IPS-NIHi7 (cell line): ENCODE measurements around the gene ZIC1.

Experiments used
- DNase-seq: peaks from one replicate; pipeline ENCODE4 v3.0.0; 2012; ENCODE audit warnings: mixed read lengths; ENCODE audit errors: extremely low spot score

ZIC1 gene

DNA sequence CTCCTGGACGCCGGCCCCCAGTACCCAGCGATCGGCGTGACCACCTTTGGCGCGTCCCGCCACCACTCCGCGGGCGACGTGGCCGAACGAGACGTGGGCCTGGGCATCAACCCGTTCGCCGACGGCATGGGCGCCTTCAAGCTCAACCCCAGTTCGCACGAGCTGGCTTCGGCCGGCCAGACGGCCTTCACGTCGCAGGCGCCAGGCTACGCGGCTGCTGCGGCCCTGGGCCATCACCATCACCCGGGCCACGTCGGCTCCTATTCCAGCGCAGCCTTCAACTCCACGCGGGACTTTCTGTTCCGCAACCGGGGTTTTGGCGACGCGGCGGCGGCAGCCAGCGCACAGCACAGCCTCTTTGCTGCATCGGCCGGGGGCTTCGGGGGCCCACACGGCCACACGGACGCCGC lies 956 bp downstream of the ZIC1 start:
- DNase-seq, result no peak

DNA sequence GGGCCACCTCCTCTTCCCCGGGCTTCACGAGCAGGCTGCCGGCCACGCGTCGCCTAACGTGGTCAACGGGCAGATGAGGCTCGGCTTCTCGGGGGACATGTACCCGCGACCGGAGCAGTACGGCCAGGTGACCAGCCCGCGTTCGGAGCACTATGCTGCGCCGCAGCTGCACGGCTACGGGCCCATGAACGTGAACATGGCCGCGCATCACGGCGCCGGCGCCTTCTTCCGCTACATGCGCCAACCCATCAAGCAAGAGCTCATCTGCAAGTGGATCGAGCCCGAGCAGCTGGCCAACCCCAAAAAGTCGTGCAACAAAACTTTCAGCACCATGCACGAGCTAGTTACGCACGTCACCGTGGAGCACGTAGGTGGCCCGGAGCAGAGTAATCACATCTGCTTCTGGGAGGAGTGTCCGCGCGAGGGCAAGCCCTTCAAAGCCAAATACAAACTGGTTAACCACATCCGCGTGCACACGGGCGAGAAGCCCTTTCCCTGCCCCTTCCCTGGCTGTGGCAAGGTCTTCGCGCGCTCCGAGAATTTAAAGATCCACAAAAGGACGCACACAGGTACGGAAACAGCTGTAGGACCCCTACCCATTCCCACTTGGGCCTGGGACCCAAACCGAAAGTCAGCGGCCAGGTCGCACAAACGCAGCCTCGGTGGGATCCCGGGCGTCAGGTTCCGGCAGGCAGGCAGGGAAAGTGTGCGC lies 1.5 kb downstream of the ZIC1 start:
- DNase-seq, result no peak

DNA sequence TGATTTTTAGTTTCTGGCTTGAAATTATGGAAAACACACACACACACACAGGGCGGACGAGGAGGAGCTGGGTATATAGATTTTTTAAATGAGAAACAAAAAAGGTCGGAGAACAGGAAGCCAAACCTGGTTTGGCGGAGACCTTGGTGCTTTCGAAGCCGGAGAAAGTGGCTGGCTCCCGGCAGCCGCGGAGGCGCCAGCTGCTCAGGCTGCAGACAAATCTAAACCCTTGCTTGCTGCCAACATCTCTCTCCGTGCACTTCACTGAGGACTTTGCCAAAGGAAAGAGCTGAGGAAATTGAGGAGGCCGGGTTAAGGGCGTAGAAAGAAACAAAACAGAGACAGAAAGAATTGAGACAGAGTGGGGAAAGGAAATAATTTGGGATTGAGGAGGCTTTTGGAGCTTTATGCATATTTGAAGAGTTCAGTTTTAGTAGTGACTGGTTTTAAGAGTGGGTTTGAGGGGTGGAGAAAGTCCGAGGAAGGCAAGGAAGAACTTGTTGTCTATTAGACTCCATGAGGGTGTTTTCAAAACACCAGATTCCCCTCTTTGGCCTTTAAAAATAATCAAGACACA lies 2.2 kb downstream of the ZIC1 start:
- no peak for DNase-seq

DNA sequence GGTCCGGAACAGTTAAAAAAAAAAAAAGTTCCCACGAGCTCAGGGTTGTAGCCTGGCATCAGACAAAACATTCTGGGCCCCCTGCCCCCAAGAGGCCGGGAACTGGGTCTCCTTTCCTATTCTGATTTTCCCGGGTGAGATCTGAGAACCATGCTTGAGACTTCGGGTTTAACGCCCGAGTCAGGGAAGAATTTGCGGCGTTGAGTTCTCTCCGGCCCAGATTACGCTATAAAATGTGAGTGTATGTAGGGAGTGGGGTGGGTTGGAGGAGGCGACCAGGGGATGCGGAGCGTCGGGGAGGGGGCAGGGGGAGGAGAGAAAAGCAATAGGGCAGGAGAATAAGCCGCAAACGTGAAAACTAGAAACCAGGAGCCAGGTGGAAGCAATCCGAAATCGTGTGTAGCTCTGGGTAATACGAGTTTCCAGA lies 2.7 kb downstream of the ZIC1 start:
- DNase-seq, result no peak

GRCh38 chr3:147412261-147412916 lies 3.2 kb downstream of the ZIC1 start:
- no peak for DNase-seq

DNA sequence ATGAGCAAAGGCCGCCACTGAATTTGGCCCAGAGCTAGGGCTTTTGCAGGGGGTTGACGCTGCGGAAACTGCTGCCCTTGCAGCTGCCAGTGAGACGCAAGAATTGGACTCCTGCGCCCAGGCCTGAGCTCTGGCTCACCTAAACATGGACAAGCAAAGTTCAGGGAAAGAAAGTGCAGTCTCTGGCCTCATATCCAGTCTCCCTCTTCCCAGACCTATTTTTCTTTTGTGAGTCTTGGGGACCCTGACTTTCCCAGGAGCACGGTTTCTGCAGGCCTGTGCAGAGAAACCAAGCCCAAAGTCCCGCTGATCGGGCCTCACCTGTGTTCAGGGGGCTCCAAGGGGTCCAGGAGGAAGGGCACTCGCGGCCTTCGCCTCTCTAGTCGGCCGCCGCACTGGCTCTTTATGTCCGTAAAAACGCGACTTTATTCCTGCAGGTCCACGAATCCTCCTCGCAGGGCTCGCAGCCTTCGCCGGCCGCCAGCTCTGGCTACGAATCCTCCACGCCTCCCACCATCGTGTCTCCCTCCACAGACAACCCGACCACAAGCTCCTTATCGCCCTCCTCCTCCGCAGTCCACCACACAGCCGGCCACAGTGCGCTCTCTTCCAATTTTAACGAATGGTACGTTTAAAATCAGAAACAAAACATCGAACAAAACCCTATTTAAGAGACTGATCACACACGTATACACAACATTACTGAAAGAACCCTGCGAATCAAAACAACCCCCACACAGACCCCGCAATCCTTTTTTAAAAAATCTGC lies 3.9 kb downstream of the ZIC1 start:
- DNase-seq, result no peak

- DNase-seq, result no peak
These were observed 4.7 kb downstream of the ZIC1 start for GRCh38 chr3:147413686-147414389.

DNA sequence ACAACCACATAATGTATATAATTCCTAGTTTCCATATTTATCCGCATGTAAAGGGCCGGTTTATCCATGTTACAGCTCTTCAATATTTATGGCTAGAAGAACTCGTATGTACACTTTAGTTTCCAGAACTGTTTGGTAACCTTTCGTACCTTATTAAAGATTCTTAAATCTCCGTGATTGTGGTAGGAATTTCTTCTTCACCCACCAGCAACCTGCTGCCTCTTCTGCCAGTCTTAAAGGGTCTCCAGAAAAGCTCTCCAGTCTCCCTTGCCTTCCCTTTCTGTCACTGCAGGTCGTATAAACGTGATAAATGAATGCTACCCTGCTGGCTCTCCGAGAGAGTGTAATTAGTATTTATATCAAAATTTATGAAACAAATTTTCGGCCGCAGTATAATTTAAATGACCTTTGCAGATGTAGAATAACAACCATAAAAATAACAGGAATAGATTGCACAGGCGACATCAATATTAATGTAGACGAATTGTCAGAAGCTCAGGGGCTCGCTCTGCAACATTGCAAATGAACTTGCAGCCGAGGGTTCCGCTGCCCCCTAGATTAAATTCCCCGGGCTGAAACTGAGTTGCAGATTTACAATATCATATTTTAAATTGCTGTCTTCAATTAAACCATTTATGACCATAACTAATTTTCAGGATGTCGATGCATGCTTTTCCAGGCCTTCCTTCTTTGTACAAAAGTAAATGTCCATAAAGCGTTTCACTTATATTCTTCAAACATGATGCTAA lies 5.4 kb downstream of the ZIC1 start:
- no peak for DNase-seq

DNA sequence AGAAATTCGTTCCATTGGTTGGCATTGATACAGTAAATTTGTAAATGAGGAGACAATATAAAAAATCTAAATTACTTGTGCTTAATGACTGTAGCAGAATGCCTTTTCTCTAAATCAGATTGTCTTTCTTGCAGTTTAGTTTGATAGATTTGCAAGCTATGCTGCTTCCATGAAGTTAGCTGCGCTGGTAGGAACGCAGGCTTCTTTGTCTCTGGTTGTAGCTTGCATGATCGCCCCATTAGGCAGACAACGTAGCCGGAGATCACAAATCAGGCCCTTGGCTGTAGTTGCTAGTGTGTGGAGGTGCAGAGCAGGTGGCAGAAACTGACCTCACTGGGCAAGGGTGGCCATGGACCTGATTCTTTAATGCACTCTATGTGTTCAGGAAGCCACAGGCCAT lies 6.1 kb downstream of the ZIC1 start:
- no peak for DNase-seq

- DNase-seq, result no peak
These were observed 6.7 kb downstream of the ZIC1 start for GRCh38 chr3:147415874-147416273.

- no peak for DNase-seq
These were observed 7.8 kb downstream of the ZIC1 start for GRCh38 chr3:147416931-147417330.

- no peak for DNase-seq
These were observed 8.6 kb downstream of the ZIC1 start for GRCh38 chr3:147417551-147418295.

DNA sequence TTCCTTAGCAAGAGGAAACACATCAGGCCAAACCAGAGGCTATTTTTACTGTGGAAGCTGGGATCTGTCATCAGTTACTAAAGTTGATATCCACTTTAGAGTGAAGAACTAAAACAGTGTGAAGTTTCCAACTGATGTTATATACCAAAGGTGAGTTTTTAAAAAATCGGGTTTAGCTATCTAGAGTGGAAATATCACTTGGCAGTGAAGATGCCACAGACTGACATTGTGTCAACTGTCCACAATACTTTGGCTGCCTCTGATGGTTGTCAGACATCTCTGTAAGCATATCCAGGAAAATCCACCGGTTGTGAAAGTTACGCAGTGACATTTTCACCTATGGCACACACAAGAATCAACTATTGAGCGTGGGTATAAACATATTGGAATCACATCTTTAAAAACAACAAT lies 9.2 kb downstream of the ZIC1 start:
- DNase-seq, result no peak

- peak; percentile 85 for DNase-seq
These were observed 9.9 kb downstream of the ZIC1 start for GRCh38 chr3:147418808-147419701.

GRCh38 chr3:147419781-147420224 lies 10.6 kb downstream of the ZIC1 start:
- no peak for DNase-seq

GRCh38 chr3:147420353-147421183 lies 11.4 kb downstream of the ZIC1 start:
- no peak for DNase-seq

GRCh38 chr3:147421184-147421912 lies 12.2 kb downstream of the ZIC1 start:
- DNase-seq, result no peak

DNA sequence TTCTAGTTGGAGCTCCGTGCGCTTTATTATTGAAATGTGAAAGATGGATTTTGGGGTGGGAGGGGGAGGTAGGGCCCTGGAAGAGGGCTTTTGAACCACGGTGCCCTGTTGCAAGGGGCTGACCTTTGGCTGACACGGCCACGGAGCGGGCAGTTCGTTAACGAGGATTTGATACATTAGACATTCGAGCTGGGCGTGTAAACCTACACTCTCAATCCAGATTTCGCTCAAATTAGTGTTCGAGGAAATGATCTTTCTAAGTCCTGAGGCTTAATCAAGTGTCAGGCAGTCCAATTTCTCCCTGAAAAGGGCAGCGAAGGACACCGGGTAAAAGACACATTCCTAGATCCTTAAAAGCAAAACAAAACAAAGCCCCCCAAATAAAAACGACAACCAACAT lies 13.0 kb downstream of the ZIC1 start:
- DNase-seq, result no peak
